Breast epithelium (tissue), 3 donors: ENCODE data around the gene KIAA1210.

Experiments
- CTCF ChIP-seq, 3 donors: fragments of 450-650 bp; IDR thresholded peaks; one replicate each; pipeline ENCODE4 v1.5.1; 2016 to 2017; ENCODE audit warnings: antibody characterized with exemption in 3 of 3, mild to moderate bottlenecking in 3 of 3, moderate library complexity in 3 of 3
- POLR2A ChIP-seq: fragments of 450-650 bp; IDR thresholded peaks from one replicate; pipeline ENCODE4 v1.6.1; 2016; ENCODE audit warnings: antibody characterized with exemption, mild to moderate bottlenecking, moderate library complexity
- POLR2AphosphoS5 ChIP-seq, 3 donors: sonication (generic); formaldehyde crosslinking; IDR thresholded peaks; one replicate each; pipeline ENCODE4 v1.6.1; 2017; ENCODE audit warnings: antibody characterized with exemption in 3 of 3

- TF ChIP-seq CTCF (IDR thresholded peaks at IDR 0.05): no peak
- TF ChIP-seq POLR2AphosphoS5 (IDR thresholded peaks at IDR 0.05): no peak
- no peak for TF ChIP-seq POLR2A
Measured at GRCh38 chrX:119069128-119069527, 58.5 kb downstream of the KIAA1210 start.
